A549 (cell line): ENCODE results near the gene ACAN.

Source experiments
- CTCF ChIP-seq: fragments of >200 bp; sonication (Bioruptor Twin); formaldehyde crosslinking; IDR thresholded peaks from 3 replicates; pipeline ENCODE4 v1.5.1; 2016
- EHMT2 ChIP-seq: fragments of 200-600 bp; sonication (generic); IDR thresholded peaks from 2 replicates; pipeline ENCODE4 v1.6.1; 2016; ENCODE audit warnings: antibody characterized with exemption, low read depth, mild to moderate bottlenecking, moderate library complexity
- EP300 ChIP-seq, 2 experiments: fragments of >200 bp; sonication (Bioruptor Twin); formaldehyde crosslinking; IDR thresholded peaks; 2 replicates in 1 of 2; 3 replicates in 1 of 2; pipeline ENCODE4 v1.6.1; 2016 to 2017
- PHF8 ChIP-seq: fragments of 200-600 bp; sonication (generic); IDR thresholded peaks from 2 replicates; pipeline ENCODE4 v1.6.1; 2016; ENCODE audit warnings: low read depth, mild to moderate bottlenecking, antibody characterized with exemption, moderate library complexity, borderline replicate concordance
- POLR2A ChIP-seq: IDR thresholded peaks from 2 replicates; pipeline ENCODE4 v1.6.1; 2012; ENCODE audit warnings: mild to moderate bottlenecking, low read length
- RAD21 ChIP-seq, 2 experiments: fragments of >200 bp in 1 of 2; sonication (Bioruptor Twin) in 1 of 2; formaldehyde crosslinking in 1 of 2; IDR thresholded peaks in 1 of 2; conservative IDR thresholded peaks in 1 of 2; 2 replicates in 1 of 2; 3 replicates in 1 of 2; pipeline ENCODE4 v1.6.1; 2012 to 2018; ENCODE audit warnings: inconsistent platforms in 1 of 2
- RFX5 ChIP-seq: fragments of 450-650 bp; IDR thresholded peaks from 2 replicates; pipeline ENCODE4 v1.7.1; 2014; ENCODE audit warnings: antibody characterized with exemption, mild to moderate bottlenecking, moderate library complexity
- SREBF2 ChIP-seq: fragments of 450-650 bp; IDR thresholded peaks from 2 replicates; pipeline ENCODE4 v1.6.1; 2014; ENCODE audit warnings: mild to moderate bottlenecking, moderate library complexity

- no peak for TF ChIP-seq PHF8
- TF ChIP-seq RFX5 = no peak
- TF ChIP-seq CTCF = no peak
- no peak for TF ChIP-seq EP300 (IDR thresholded peaks at IDR 0.05)
- TF ChIP-seq EHMT2 = no peak
- no peak for TF ChIP-seq POLR2A
- TF ChIP-seq SREBF2 = no peak
- no peak for TF ChIP-seq RAD21 (conservative IDR thresholded peaks at IDR 0.05 in 1 of 2, IDR thresholded peaks at IDR 0.05 in 1 of 2)
Observed at GRCh38 chr15:88845616-88846015, 42.4 kb downstream of the ACAN start.
